HG03159 (cell line): Measurements from ENCODE around the gene KCNN3.

Source experiments
- ATAC-seq: cut with Tn5 transposase; IDR thresholded peaks from one replicate; pipeline ENCODE4 v1.9.1; 2021; ENCODE audit warnings: mild to moderate bottlenecking, moderate library complexity; ENCODE audit not compliant: unreplicated experiment

The KCNN3 gene

DNA sequence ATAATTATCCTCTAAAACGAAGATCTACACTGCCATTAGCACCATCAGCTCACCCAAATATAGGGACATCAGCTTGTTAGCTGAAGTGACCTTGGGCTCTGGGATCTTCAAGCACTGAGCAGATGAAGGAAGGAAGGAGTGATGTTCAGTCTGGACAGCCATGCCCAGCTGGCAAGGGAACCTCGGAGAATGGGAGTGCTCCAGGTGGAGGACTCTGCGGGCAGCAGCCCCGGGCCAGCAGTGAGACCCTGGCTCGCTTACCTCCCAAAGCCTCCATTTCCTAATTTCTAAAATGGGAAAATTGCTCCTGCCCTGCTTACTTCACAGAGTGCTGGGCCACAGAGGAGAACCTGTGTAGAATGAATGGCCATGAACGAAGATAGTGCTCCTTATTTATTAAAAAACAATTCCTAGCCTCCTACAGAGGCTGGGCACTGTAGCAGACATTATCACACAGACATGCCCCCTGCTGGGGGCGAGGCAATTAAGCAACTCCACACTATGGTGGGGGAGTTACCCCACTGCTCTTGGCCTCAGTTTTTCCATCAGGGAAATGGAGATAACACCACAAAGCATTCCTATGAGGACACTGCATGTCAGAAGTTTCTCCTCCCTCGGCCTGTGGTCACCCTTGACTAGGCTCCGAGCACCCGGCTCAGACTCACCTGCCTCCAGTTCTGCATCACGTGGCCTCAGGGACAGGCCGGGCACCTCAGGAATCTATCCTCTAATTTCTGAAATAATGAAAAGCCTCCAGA lies 117.6 kb downstream of the KCNN3 start:
- no peak for ATAC-seq

DNA sequence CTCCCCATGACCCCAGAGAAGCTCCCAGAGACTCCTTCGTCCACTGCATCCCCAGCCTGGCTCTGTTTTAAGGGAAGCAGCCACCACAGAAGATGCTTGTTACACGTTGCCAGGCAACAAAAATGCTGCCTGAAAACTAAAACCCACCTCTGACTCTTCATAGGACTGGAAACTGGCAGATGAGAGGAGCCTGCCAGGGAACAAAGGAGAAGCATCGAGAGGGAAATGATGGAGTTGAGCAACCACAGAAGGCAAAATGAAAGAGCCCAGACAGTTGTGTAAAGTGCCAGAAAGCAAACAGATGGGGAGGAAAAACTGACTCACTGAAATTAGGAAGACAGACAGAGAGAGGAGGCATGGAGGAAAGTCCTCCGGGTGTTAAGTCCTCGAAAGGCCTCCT lies 118.4 kb downstream of the KCNN3 start:
- ATAC-seq, result no peak

DNA sequence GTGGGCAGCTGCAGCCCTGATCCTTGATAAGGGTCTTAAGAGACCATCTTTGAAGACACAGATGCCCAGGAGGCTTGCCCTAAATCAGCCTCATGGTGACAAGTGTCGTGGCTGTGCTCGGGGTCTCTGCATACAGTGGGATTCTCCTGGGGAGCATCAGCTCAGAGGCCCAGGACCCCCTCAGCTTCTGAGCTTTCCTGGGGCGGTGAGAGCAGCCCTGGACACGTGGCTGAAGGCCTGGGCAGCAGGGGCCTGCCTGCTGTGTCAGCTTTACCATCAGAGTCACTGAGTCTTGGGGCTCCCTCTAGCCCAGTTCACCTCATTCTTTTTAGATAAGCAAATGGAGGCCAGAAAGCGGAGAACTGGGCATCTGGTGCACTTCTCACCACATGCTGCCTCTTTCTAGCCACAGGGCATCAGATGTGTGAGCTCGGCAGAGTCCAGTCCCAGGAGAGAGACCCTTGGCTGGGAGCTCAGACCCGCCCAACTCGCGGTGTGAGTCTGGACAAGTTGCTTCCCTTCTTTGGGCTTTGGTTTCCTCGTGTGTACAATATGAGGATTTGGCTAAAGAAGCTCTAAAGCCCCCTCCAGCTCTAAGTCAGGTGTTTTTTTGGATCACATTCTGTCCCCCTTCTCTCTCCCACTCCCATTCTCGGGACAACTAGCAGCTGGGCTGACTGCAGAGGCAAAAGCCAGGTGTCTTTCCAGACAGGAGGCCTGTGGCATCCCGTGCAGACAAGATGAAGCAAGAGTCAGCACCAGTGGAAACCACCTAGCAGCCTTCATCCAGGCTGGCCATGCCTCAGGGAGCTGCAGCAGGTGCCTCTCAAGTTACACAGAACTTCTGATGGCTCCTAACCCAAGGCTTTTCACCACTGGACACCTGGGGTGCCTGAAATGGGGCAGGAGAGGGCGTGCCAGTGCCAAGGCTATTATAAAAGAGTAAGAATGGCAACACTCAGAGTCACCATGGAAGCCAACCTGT lies 119.1 kb downstream of the KCNN3 start:
- ATAC-seq, result no peak

DNA sequence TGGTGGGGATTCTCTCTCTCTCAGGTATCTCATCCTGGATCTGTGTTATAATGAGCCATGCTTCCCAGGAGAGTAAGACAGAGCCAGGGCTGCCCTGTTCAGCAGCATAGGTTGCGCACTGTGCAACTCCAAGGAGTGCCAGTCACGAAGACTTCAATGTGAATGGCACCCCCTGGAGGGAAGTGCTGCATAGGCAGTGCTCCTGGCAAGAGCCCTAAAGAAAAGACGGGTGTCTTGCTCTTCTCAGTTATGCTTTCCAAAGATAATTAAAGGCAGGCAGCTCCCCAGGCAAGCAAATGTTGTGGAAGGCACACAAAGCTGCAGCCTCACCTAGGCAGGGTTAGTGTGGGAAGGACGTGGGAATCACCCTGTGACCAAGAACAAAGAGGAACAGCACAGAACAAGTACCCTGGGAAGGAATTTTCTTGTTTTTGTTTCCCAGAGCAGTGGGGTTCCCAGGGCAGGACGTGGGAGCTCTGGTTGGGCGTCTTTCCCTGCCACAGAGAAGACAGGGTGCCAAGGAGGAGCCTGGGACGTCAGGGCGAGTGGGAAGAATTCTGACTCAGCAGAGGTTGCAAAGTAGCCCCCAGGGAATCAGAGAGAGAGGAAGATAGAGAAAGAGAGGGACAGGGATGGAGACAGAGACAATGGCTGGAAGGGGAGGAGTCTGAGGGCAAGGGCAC lies 120.9 kb downstream of the KCNN3 start:
- no peak for ATAC-seq

DNA sequence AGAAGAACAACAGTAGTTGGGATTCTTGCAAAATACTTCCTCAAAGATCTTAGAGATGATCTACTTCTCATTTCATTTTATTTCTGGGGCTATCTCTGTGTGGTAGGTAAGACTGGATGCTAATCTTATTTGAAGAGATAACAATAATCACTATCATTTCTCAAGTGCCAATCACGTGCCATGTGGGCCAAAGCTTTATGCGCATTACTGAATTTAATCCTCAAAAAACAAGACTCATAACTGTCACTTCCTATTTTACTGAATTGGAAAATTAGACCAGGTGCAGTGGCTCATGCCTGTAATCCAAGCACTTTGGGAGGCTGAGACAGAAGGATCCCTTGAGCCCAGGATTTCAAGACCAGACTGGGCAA lies 121.7 kb downstream of the KCNN3 start:
- no peak for ATAC-seq

DNA sequence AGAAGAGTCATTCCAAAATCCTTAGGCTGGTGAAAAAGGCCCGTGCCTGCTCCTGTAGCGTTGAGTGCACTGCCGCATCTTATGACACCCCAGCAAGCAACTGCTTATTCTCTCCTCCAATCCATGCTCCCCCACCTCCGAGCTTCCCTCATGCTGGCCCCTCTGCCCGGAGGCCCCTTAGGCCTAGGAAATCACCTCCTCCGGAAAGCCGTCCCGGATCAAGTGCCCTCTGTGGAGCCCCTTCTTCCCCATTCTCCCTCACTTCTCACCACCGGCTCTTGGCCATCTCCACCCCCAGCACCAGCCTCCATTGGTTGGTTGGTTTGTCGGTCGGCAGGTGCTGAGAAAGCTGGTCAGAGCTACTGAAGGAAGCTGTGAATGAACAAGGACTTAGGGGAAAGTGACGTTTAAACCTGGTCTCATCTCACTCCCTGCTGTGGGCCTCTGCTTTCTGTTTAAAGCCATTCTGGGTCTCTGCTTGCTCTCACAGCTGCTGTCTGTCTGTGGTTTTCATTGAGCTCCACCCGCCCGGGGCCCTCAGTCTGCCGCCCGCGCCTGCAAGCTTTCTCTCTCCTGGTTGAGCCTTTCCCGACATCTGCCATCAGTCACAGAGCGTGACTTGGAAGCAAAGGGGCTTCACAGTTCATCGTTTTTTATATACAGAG lies 122.2 kb downstream of the KCNN3 start:
- ATAC-seq, result peak; percentile 77

DNA sequence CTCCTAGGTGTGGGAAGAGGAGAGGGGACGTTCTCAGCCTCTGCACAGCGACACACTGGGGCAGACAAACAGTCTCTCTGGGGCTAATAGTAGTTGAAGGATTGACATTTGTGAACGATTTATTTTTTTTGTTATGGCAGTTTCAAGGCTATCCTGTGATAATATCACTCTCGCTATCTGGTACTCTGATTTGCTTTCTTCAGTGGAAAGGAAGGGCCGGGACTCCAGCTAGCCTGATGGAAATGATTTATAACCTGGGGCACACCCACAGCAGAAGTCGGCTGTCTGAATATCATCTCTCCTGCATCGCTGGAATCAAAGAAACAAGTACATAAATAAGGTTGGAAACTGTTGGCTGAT lies 122.7 kb downstream of the KCNN3 start:
- no peak for ATAC-seq

DNA sequence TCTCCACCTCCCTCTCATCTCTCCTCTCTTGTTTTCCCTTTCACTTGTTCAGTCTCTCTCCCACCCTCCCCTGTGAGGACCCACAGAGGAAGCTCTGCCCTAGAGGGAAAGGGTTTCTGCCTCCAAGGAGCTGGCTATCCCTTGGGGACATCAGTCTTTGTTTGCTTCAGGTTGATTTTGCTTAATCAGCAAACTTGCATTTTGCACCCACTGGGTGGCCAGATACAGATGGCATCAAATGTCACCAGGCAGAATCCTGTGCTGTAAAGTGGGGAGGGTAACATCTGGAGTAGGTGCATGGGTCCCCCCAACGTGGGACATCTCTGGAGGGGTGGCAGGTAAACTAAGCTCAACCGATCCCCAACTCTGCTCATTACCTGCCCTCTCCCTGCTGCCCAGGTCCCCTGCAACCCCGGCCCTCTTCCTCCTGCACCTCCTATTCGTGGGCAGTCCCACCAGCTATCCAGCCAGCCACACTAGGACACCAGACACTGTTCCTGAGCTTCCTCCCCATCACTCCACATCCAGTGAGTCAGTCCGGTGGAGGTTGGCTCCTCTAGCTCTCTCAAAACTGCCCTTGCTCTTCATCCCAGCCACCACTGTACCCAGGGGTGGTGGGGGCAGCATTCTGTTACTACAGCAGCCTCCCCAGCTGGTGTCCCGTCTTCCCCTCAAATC lies 123.3 kb downstream of the KCNN3 start:
- no peak for ATAC-seq

DNA sequence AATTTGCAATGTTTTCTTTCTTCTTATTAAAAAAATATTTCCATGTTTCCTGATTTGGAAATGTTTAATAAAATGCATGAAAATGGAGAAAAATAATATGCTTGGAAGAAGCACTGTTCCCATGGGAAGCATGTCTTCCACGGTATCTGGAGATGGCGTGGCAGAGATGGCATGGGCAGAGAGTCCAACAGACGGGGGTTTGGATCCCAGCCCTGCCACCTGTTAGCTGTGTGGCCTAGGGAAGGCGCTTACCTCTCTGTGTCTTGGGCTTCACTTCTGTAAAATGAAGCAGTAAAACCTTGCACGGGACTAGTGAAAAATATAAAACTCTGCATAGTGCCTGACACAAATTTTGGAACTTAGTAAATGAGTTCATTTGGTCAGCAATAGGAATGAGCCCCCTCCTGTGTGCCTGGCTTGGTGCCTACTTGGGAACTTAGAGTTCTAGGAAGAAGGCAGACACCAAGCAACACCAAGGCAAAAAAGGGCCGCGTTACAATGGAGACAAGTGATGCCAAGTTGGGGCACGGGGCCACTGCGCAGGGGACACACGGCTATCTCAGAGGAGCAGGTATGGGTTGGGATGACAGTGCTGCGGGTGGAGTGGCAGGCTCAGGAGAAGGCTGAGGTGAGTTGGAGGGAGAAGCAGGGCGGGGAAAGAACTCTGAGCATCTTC lies 124.2 kb downstream of the KCNN3 start:
- no peak for ATAC-seq

DNA sequence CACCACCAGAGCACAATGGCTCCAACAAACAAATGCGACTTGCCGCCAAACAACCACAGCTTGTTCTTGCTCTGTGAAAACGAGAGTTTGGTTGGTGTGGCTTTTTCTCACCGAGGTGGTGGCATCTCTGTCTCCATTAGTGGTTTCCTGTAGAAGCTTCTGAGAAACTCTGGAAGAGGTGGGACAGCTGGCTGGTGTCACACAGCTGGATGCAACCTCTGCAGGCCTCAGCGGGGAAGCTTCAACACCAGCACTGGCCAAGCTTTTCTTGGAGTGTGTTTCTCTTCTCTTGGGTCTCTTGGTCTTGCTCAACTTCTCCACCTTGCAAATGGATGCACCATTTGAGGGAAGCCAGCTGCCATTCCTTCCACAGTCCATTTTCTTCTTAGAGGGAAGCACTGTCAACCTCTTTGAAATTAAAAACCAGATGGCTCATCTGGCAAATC lies 124.8 kb downstream of the KCNN3 start:
- ATAC-seq, result no peak

DNA sequence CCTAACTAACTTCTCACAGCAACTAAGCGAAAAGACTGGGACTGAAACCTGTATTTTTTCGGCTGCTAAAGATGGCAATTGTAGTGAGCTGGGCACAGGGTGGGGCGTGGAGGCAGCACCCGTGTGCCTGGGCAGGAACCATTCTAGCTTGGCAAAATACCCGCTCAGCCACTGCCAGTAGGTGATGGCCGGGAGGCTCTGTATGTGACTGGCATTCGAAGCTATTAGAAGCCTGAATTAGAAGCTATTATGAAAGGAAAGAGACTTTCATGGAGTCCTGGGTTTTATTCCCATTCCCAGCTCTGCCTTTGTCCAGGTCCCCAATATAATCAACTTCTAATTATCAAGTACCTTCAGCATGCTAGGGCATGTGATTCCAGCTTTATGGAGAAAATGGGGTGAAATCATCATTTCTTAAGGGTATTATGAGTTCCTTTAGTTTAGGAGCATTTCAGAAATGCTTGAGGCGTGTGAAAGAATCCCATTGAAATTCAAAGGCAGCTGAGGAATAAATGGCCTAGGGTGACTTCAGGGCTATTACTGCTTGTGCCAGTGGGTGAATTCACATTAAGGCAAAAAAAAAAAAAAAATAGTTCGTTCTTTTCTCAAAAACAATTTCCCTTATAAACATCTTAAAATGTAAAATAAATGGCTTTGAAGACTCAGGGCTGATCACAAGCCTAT lies 125.6 kb downstream of the KCNN3 start:
- no peak for ATAC-seq

DNA sequence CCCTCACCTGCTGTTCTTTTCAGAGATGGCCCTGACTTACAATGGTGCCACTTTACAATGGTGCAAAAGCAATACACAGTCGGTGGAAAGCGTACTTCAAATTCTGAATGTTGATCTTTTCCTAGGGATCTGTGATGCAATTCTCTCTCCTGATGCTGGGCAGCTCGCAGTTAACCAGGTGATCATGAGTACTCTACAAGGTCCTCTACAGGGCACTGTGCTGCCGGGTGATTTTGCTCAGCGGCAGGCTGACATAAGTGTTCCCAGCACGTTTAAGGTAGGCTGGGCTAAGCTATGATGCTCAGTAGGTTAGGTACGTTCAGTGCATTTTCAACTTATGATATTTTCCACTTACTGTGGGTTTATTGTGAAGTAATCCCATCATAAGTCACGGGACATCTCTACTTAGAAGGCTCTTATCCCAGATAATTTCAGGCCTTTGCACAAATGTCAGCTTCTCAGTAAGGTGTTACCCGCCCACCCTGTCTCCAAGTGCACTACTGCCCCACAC lies 126.5 kb downstream of the KCNN3 start:
- ATAC-seq, result no peak

DNA sequence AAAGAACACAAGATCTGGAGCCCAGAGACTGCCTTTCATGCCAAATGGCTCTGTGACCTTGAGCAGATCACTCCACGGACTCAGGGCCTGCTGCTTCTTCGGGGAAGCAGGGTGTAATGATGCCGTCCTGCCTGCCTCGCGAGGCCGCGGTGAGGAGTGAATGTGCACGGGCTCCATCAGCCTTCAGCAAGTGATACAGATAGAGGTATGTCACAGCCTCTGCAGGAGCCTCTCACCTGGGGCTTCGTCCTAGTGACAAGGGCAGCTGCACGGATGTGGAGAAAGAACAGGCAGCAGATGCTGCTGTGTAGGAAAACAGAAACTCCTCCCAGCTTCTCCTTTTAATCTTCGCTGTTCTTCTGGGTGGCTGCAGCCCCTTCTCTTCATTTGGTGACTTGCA lies 127.5 kb downstream of the KCNN3 start:
- no peak for ATAC-seq

DNA sequence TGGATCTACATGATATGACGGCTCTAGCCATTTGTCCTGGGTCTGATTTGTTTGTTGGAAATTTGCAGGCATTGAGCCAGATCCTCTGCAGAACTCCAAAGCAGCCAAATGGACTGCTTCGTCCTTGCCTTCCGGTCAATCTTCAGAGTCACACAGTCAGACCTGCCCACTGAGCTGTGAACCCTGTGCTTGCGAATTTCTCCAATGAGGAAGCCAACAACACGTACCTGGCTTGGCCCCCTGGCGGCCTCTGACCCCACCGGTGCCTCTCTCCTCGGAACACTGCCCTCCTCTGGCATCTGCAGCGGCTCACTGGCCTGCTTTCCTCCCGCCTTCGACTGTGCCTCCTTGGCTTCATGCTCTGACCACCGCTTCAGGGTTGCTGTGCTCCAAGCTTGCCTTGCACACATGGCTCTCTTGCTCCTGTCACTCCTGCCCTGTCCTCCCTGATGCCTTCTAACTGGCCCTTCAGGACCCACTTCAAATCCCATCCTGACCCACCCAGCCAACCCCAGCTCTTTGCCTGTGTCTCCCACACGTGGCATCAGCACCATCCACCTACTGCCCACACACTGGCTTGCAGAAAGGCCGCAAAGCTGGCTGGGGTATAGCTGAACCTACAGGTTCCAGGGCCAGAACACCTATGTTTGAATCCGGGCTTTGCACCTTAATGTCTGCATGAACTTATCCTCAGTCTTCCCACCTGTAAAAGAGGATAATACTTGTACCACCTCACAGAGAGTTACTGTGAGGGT lies 128.2 kb downstream of the KCNN3 start:
- ATAC-seq, result no peak

DNA sequence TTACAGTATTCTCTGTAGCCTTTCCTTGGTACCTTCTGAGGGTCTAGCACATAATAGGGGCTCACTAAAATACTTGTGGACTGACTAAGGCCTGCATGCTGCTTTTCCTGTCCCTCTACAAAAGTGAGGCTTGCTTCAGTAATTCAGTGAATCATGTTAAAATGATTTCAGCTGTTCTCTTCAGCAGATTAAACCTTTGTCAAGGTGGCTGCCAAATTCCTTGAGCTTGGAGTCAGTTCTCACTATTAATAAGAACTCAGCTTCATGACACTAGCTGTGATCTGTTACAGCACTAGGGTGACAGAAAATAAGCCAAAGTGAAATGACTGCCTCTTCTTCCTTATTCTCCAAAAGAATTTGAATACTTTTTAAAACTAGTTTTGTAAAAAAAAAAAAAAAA lies 128.8 kb downstream of the KCNN3 start:
- no peak for ATAC-seq

DNA sequence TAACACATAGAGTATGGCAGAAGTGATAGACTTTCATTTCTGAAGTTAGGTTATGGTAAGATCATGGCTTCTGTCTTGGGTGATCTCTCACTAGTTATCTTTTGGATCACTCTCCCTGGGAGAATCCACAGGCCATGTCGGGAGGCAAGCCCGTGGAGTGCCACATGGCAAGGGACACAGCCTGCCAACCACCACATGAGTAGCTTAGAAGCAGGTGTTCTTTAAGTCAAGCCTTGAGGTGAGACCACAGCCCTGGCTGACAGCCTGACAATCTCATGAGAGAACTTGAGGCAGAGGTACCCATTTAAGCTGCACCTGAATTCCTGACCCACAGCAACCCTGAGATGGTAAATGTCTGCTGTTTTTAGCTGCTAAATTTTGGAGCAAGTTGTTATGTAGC lies 130.4 kb downstream of the KCNN3 start:
- ATAC-seq, result no peak

DNA sequence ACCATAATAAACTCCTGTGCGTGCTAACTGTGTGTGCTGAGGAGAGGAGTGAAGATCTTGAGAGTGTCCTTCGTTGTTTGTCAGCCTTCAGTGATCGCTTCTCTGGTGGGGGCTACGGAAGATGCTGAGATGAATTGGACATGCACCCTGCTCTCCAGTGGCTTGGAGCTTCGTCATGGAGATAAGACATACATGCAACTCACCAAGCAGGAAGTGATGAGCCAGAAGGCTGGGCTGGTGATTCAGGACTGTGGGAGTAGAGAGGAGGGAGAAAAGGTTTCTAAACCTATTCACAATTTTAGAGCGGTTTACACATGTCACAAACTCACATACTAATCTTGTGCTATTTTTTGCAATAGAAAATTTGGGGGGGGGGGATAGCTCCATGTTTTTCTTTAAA lies 133.2 kb downstream of the KCNN3 start:
- no peak for ATAC-seq

DNA sequence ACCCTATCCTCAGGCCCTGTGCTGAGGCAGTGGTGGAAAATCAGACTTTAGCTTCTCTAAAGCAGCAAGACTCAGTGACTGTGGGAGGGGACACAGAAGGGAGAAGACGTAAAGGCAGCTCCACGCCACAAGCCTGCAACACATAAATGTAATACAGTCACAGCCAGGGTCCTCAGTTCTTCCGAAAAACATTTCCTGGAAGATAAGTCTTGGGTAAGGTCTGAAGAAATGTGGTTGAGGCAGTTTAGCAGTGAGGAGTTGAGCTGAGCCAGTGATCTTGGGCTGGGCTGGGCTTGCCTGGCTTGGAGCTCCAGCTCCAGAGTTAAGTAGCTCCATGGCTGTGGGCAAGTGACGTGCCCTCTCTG lies 134.3 kb downstream of the KCNN3 start:
- ATAC-seq, result no peak
